IMR-90 (cell line): Measurements from ENCODE around the gene GPR137. TPM values are rescaled to one million over a fixed set of nuclear protein-coding genes. Genes with fewer than 3 reads are reported as not detected.

Source experiments
- ATAC-seq: fragments of 200-7000 bp; cut with Tn5 transposase; 2 replicates; pipeline ENCODE4 v1.9.1; 2020; ENCODE audit warnings: low read depth, mild to moderate bottlenecking, moderate library complexity
- BruUV-seq: library from RNA; stranded (reverse); fragments of 400-500 nt; replicated peaks from 2 replicates; lab custom pipeline; 2021; lab: Mats Ljungman, UMichigan
- CTCF ChIA-PET: fragments of 300-600 bp; formaldehyde crosslinking; extraction: SDS; loops from one replicate; lab custom pipeline; 2021; ENCODE audit warnings: antibody characterized with exemption; lab: Yijun Ruan, JAX
- POLR2A ChIA-PET: fragments of 300-600 bp; sonication (Branson Sonifier 250); formaldehyde crosslinking; loops from one replicate; lab custom pipeline; 2022; ENCODE audit warnings: antibody characterized with exemption; ENCODE audit not compliant: unreplicated experiment; lab: Charles Lee
- DNase-seq: peaks from one replicate; pipeline ENCODE4 v3.0.0; 2013
- H2AFZ ChIP-seq: replicated peaks from 2 replicates; pipeline ENCODE3; 2013; ENCODE audit warnings: low read length, mild to moderate bottlenecking; ENCODE audit not compliant: poor library complexity
- H2AK5ac ChIP-seq: 2 replicates; pipeline ENCODE4 v1.6.1; 2013; ENCODE audit warnings: low read depth, low read length, inconsistent platforms
- H2AK9ac ChIP-seq: replicated peaks from 2 replicates; pipeline ENCODE3; 2013; ENCODE audit warnings: mild to moderate bottlenecking, low read depth, low read length, moderate library complexity; ENCODE audit not compliant: poor library complexity
- H2BK120ac ChIP-seq: 2 replicates; pipeline ENCODE4 v1.6.1; 2013; ENCODE audit warnings: low read depth, low read length, inconsistent platforms
- H2BK15ac ChIP-seq: 3 replicates; pipeline ENCODE4 v1.6.1; 2013; ENCODE audit warnings: low read depth, low read length, inconsistent platforms
- H2BK20ac ChIP-seq: 2 replicates; pipeline ENCODE4 v1.6.1; 2013; ENCODE audit warnings: low read depth, mild to moderate bottlenecking, inconsistent platforms, low read length, moderate library complexity
- H2BK5ac ChIP-seq: 2 replicates; pipeline ENCODE4 v1.6.1; 2013; ENCODE audit warnings: mild to moderate bottlenecking, low read depth, low read length, inconsistent platforms; ENCODE audit not compliant: poor library complexity, severe bottlenecking
- H3K14ac ChIP-seq: replicated peaks from 2 replicates; pipeline ENCODE4 v1.6.1; 2013; ENCODE audit warnings: low read depth, low read length, inconsistent platforms
- H3K18ac ChIP-seq: 2 replicates; pipeline ENCODE4 v1.6.1; 2013; ENCODE audit warnings: low read depth, low read length, control low read depth
- H3K23ac ChIP-seq: 2 replicates; pipeline ENCODE4 v1.6.1; 2013; ENCODE audit warnings: low read depth, low read length, inconsistent platforms
- H3K27ac ChIP-seq: 2 replicates; pipeline ENCODE4 v1.5.1; 2013; ENCODE audit warnings: mild to moderate bottlenecking, control low read depth, low read length; ENCODE audit not compliant: insufficient read depth
- H3K27me3 ChIP-seq: 2 replicates; pipeline ENCODE4 v1.6.1; 2013; ENCODE audit warnings: low read length; ENCODE audit not compliant: control insufficient read depth, insufficient read depth
- H3K36me3 ChIP-seq: 2 replicates; pipeline ENCODE4 v1.6.1; 2013; ENCODE audit warnings: low read length, mixed read lengths; ENCODE audit not compliant: control insufficient read depth, insufficient read depth
- H3K4ac ChIP-seq: 2 replicates; pipeline ENCODE4 v1.6.1; 2013; ENCODE audit warnings: low read depth, low read length, inconsistent platforms
- H3K4me1 ChIP-seq: 2 replicates; pipeline ENCODE4 v1.6.1; 2013; ENCODE audit warnings: low read length, mixed read lengths; ENCODE audit not compliant: control insufficient read depth, insufficient read depth
- H3K4me2 ChIP-seq: 2 replicates; pipeline ENCODE4 v1.6.1; 2013; ENCODE audit warnings: low read depth, mild to moderate bottlenecking, control low read depth, low read length, moderate library complexity
- H3K4me3 ChIP-seq: 2 replicates; pipeline ENCODE4 v1.5.1; 2013; ENCODE audit warnings: low read depth, mild to moderate bottlenecking, control low read depth, low read length, moderate library complexity; ENCODE audit not compliant: insufficient read depth
- H3K56ac ChIP-seq: 2 replicates; pipeline ENCODE4 v1.6.1; 2013; ENCODE audit warnings: low read length, inconsistent platforms; ENCODE audit not compliant: insufficient read depth; ENCODE audit errors: extremely low read depth
- H3K79me1 ChIP-seq, 2 experiments: 2 replicates each; pipeline ENCODE4 v1.6.1; 2013; ENCODE audit warnings: low read length in 2 of 2, inconsistent platforms in 1 of 2, low read depth in 1 of 2
- H3K9ac ChIP-seq: 2 replicates; pipeline ENCODE4 v1.6.1; 2013; ENCODE audit warnings: low read depth, low read length, control low read depth
- H3K9me1 ChIP-seq: 2 replicates; pipeline ENCODE4 v1.6.1; 2013; ENCODE audit warnings: low read length, inconsistent platforms; ENCODE audit not compliant: insufficient read depth
- H3K9me3 ChIP-seq: 2 replicates; pipeline ENCODE4 v1.6.1; 2013; ENCODE audit warnings: low read length; ENCODE audit not compliant: control insufficient read depth, insufficient read depth
- H4K20me1 ChIP-seq: 2 replicates; pipeline ENCODE4 v1.6.1; 2013; ENCODE audit warnings: low read length, inconsistent platforms; ENCODE audit not compliant: insufficient read depth
- H4K5ac ChIP-seq: 2 replicates; pipeline ENCODE4 v1.6.1; 2013; ENCODE audit warnings: mild to moderate bottlenecking, low read depth, low read length, control low read depth
- H4K8ac ChIP-seq, 2 experiments: 2 replicates each; pipeline ENCODE4 v1.6.1; 2013; ENCODE audit warnings: low read depth in 2 of 2, low read length in 2 of 2, control low read depth in 1 of 2, inconsistent platforms in 1 of 2
- H4K91ac ChIP-seq: 2 replicates; pipeline ENCODE4 v1.6.1; 2013; ENCODE audit warnings: low read depth, low read length, inconsistent platforms; ENCODE audit not compliant: insufficient read depth
- CHD1 ChIP-seq: IDR thresholded peaks from 2 replicates; pipeline ENCODE4 v1.6.1; 2012; ENCODE audit warnings: low read depth, low read length, improper control_type of control experiment
- CTCF ChIP-seq: conservative IDR thresholded peaks from 2 replicates; pipeline ENCODE4 v1.5.1; 2012; ENCODE audit warnings: mild to moderate bottlenecking, low read depth, low read length, improper control_type of control experiment
- FOS ChIP-seq: fragments of 150-350 bp; IDR thresholded peaks from 2 replicates; pipeline ENCODE4 v1.6.1; 2016; ENCODE audit warnings: low read depth, low read length
- MAFK ChIP-seq: IDR thresholded peaks from 2 replicates; pipeline ENCODE4 v1.6.1; 2012; ENCODE audit warnings: low read depth, low read length, improper control_type of control experiment
- MAZ ChIP-seq: IDR thresholded peaks from 2 replicates; pipeline ENCODE4 v1.6.1; 2012; ENCODE audit warnings: low read depth, mild to moderate bottlenecking, low read length, improper control_type of control experiment, moderate library complexity, borderline replicate concordance
- MXI1 ChIP-seq: IDR thresholded peaks from 2 replicates; pipeline ENCODE4 v1.6.1; 2012; ENCODE audit warnings: low read depth, mild to moderate bottlenecking, low read length, moderate library complexity, borderline replicate concordance
- POLR2A ChIP-seq: IDR thresholded peaks from 2 replicates; pipeline ENCODE4 v1.6.1; 2012; ENCODE audit warnings: mild to moderate bottlenecking, low read depth, low read length
- RCOR1 ChIP-seq: IDR thresholded peaks from 2 replicates; pipeline ENCODE4 v1.6.1; 2012; ENCODE audit warnings: mild to moderate bottlenecking, low read length, improper control_type of control experiment; ENCODE audit not compliant: insufficient replicate concordance
- SMC3 ChIP-seq: fragments of 150-350 bp; IDR thresholded peaks from 2 replicates; pipeline ENCODE4 v1.6.1; 2016; ENCODE audit warnings: low read depth, mild to moderate bottlenecking, antibody characterized with exemption, low read length, moderate library complexity
- WGBS, 2 experiments: methylation state at CpG; one replicate each; pipeline versions ENCODE4 v1.1.5 to v1.1.7; 2013; ENCODE audit warnings: missing lambda C conversion rate in 2 of 2; ENCODE audit not compliant: insufficient read length in 1 of 2; ENCODE audit errors: extremely low coverage in 2 of 2; 5-methylcytosine and 5-hydroxymethylcytosine counted together
- dilution Hi-C: fragments of 300-500 bp; cut with HindIII; formaldehyde crosslinking; loops from one replicate; pipeline ENCODE4 v1.14.3; 2018; ENCODE audit warnings: low sequenced_read_pairs; ENCODE audit not compliant: unreplicated experiment
- in situ Hi-C: fragments of 300-500 bp; cut with MboI; formaldehyde crosslinking; loops from 3 replicates; pipeline ENCODE4 v1.14.3; 2019; ENCODE audit warnings: low sequenced_read_pairs, inconsistent platforms, mixed read lengths
- intact Hi-C: fragments of 100-400 bp; cut with micrococcal nuclease; formaldehyde crosslinking; loops from 2 replicates; pipeline ENCODE4 v1.10.0; 2022
- polyA plus RNA-seq, 3 experiments: library from polyadenylated mRNA; depleted of rRNA; stranded (reverse); fragments of >200 nt; gene quantifications; 2 replicates each; pipeline ENCODE4 v1.2.3, GENCODE V29; 2012; ENCODE audit warnings: low replicate concordance in 1 of 3
- total RNA-seq: library from RNA; depleted of rRNA; stranded (reverse); fragments of >200 nt; gene quantifications from 2 replicates; pipeline ENCODE4 v1.2.3, GENCODE V29; 2012

The GPR137 gene
- total and polyA plus RNA-seq, 2 of the 4 experiments (the other 2 are of a cell fraction): 3.6 to 26.0 TPM

DNA sequence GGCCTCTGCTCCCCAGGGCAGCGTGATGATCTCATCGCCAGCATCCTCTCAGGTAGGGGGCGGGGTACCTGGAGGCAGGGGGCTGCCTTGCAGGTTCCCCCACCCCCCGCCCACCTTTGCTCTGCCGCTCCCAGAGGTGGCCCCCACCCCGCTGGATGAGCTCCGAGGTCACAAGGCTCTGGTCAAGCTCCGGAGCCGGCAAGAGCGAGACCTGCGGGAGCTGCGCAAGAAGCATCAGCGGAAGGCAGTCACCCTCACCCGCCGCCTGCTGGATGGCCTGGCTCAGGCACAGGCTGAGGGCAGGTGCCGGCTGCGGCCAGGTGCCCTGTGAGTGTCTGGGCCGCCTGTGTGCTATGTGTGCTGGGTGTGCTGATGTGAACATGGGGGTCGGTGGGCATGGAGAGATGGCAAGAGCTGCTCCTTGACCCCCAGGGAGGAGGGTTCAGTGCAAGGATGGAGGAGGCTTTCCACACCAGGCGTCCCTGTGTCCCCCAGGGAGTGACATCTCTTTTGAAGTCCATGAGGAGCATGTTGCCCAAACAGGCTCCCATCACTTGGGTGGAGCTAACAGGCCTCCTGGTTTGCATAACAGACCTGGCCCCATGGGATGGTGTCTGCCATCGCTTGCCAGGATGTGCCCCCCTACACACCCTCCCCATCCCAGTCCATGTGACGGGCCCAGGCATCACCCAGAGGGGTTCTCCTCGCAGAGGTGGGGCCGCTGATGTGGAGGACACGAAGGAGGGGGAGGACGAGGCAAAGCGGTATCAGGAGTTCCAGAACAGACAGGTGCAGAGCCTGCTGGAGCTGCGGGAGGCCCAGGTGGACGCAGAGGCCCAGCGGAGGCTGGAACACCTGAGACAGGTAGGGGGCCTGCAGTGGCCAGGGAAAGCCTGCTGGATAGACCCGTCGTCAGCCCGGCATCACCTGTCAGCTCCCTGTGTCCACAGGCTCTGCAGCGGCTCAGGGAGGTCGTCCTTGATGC lies 20.2 kb upstream of the GPR137 start:
- no peaks in the 10 kb centered on the region for H3K9me3 ChIP-seq
- no peaks in the 10 kb centered on the region; the same call in 1 of the 2 replicates for H4K20me1 ChIP-seq
- no peak overlapping the region for H3K9ac ChIP-seq
- no peak overlapping the region for H4K5ac ChIP-seq
- H2BK120ac ChIP-seq: no peak overlapping the region
- no peak overlapping the region for H3K14ac ChIP-seq
- H4K91ac ChIP-seq: no peak overlapping the region
- H2AK5ac ChIP-seq: no peak overlapping the region
- ATAC-seq: no peak
- dilution Hi-C loops (no loop called here), intact Hi-C loops (no loop called here), in situ Hi-C loops (no loop called here)
- H3K79me1 ChIP-seq: peaks cover 0 to 25% of the 10 kb centered on the region in 2 experiments; a peak in 2 of 4 replicates
- no peak overlapping the region for H2BK15ac ChIP-seq
- BruUV-seq: no TSS peak
- ChIA-PET POLR2A (no interaction called here), CTCF (no interaction called here)
- no peak overlapping the region for H2BK20ac ChIP-seq
- H3K27me3 ChIP-seq: no peaks in the 10 kb centered on the region
- no peak overlapping the region for H4K8ac ChIP-seq
- H2BK5ac ChIP-seq: no peak overlapping the region
- H3K18ac ChIP-seq: no peak overlapping the region
- no peak for DNase-seq
- no peak overlapping the region for H3K4me2 ChIP-seq
- H3K4me3 ChIP-seq: no peak overlapping the region
- H2AK9ac ChIP-seq: peak overlapping the region; percentile 47
- no peak overlapping the region for H2AFZ ChIP-seq
- H3K56ac ChIP-seq: no peak overlapping the region
- H3K9me1 ChIP-seq: 0 out of 2 replicates have a peak, but pooled peaks cover 5% of the 10 kb centered on the region
- no peak overlapping the region for H3K27ac ChIP-seq
- H3K4ac ChIP-seq: no peak overlapping the region
- TF ChIP-seq SMC3 (no peak), RCOR1 (no peak), CTCF (no peak), POLR2A (no peak), CHD1 (no peak), FOS (no peak), MAFK (no peak), MXI1 (no peak), MAZ (no peak)
- peaks cover 16% of the 10 kb centered on the region for H3K4me1 ChIP-seq
- H3K36me3 ChIP-seq: peaks cover 34% of the 10 kb centered on the region
- 92% methylated on average over 14 of the region's 35 CpGs; no CpG with 5 or more reads in 1 of the 2 experiments for WGBS, 2 experiments
- no peak overlapping the region for H3K23ac ChIP-seq
